ENCODE results near the gene MRPL12.

Gene MRPL12

GRCh38 chr17:81701288-81702071 is 1.7 kb upstream of the MRPL12 start:
- no peak for DNase-seq (ENCODE audit: low read depth)

GRCh38 chr17:81703747-81704654 is 834 bp downstream of the MRPL12 start:
- DNase-seq (ENCODE audit: low read depth), result no peak

DNA sequence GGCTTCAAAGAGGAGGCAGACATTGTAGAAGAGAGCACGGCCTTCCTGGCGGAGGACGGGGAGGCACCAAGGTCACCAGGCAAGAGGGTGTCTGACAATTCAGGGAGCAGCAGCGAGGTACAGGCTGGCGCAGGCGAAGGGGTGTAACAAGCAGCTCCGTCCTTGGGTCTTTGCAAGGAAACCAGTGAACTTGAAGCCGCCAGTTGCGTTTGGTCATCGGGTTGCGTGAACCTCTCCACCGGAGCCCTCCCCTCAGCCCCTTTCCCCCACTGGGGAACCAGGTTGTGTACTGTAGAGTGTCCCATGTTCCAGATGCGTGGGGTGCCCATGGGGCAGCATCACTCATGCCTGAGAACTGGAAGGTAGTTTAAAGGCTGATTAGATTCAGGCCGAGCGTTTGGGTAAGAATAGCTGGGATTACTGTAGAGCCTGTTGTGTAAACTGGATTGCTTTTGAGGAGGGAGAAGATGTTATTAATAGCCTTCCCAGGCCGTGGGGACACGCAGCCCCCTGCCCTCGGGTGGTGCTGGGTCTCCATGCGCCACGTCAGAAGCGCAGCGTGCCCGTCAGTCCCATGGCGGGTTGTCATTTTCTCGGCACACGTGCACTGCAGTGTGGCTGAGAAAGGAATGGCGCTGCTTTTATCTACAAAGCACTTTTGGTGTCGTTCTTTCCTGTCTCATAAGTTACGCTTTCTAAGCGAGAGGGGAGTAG is 2.5 kb downstream of the MRPL12 start:
- no peak for DNase-seq (ENCODE audit: low read depth)

GRCh38 chr17:81706232-81706611 is 3.1 kb downstream of the MRPL12 start:
- no peak for DNase-seq (ENCODE audit: low read depth)

DNA sequence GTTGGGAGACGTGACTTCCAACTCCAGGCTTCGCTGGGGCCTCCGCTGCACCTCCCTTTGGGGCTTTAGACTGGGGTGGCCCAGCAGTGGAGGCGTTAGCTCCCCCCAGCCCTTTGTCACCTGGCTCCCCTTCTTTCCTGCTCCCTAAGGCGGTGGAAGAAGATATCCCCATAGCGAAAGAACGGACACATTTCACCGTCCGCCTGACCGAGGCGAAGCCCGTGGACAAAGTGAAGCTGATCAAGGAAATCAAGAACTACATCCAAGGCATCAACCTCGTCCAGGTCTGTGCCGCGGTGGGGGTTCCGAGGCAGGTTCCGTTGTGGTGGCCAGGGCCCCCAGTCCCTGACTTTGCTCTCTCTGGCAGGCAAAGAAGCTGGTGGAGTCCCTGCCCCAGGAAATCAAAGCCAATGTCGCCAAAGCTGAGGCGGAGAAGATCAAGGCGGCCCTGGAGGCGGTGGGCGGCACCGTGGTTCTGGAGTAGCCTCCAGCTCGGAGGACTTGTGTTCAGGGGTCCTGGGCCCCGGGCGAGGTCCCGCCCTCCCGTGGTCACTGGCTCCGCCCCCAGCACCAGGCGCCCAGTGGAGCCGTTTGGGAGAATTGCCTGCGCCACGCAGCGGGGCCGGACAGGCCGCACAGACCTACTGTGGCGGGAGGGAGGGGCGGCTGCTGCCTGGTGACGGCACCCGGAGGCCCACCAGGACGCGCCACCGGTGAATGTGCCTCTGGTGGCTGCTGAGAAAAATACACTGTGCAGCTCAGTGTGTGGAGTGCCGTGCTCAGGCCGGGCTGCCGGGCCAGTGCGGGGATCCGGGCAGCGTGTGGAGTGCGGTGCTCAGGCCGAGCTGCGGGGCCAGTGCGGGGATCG is 3.8 kb downstream of the MRPL12 start:
- DNase-seq (ENCODE audit: low read depth), result no peak

DNA sequence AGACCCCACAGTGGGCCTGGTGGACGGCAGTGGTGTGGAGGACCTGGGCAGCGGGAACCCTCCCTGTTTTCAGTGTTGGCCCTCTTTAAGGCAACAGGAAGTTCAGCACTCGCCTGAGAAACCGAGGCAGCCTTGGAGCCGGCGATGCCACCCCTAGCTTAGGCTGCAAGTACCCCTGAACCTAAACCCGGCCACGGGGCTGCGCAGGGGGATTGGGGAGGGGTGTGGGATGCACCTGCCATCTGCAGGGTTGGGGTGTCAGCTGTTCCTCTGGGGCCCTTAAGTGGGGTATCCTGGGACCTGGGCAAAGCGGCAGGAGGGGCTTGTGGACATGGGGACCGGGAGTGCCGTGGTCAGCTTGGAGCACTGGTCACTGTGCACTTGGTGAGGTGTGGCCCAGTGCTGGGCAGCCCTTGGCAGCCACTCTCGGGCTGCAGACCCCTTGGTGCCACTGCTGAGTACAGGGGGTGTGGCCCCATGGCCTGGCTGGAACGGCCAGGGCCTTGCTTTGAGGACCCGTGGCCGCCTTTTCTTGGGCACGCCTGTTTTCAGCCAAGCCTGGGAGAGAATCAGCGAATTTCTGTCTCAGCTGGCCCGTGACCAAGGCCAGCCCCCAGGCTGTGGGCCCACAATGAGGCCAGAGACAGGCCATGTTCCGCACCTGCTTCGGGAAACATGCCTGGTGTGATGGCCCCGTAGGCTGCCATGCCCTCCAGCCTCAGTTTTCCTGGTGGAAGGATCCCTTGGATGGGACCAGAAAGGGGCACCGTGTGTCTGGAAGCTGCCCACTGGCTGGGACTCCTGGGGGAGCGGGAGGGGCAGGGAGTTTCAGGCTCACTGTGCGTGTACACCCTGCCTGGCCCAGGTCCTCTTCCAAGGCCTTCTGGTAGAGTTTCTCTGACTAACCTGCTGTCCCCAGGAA is 4.8 kb downstream of the MRPL12 start:
- DNase-seq (ENCODE audit: low read depth), result no peak

- DNase-seq (ENCODE audit: low read depth), result no peak
Observed at GRCh38 chr17:81708739-81709185, 5.6 kb downstream of the MRPL12 start.

DNA sequence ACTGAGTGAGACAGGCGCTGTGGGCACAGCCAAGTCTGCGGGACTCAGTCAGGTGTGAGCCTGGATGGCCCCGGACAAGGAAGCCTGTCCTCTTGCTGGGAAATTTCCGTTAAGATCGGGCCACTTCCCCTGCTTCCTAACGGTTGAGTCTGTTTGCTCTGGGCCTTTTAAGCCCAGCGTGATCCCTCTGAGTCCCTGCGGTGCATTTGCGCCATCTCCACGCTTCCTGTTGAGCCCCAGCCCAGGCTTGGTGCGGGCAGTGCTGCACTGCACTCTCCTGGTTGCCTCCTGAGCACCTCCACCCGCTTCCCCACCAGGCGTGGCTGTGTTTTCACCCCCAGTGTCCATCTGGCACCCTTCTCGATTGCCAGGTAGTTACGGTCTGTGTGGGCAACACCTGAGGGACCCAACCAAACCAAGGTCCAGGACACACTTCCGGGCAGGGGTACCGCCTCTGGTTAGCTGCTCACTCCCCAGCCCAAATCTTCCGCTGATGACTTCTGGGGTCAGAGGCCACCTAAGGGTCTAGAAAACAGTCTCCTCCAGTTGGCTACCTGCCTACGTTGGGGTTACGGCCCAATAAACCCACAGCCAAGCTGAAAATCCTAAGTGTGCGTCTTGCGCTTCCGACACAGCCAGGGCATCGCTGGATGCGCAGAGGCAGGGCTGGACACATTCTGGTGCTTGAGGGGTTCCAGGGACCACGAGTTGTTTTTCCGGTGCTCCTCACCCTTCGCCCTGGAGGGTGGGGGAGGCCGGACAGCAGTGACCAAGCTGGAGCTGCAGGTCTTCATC is 7.5 kb downstream of the MRPL12 start:
- no peak for DNase-seq (ENCODE audit: low read depth)

DNA sequence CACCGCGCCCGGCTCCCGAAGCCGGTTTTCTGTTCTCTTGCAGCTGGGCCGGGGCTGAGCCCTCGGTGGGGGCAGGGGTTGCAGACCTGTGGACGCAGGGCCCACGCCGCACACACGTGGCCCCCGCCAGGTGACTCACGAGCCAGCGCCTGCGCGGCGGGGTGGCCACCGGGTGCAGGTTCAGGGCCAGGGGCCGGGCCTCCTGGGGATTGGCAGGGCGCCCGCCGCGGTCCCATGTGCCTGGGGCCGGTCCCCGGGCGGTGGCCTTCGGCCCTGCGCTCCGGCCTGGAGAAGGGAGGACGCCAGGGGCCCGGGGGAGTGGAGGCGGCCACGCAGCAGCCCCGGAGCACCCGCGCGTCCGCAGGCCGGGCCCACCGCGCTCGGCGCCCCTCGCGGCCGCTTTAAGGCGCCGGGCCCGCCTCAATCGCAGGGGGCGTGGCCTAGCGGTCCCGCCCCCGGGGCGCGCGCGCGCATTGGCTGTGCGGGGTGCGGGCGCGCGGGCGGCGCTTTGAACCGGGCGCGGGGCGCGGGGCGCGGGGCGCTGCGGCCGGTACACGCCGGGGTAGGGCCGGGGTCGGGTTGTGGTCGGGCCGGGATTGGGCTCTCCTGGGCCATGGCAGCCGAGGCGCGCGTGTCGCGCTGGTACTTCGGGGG is 8.8 kb downstream of the MRPL12 start, which contains the start of gene SLC25A10:
SLC25A10 (plus strand) TSS at position 471 of the 654 bp plus-strand sequence; CDS start at position 614, 143 bp downstream.
- DNase-seq (ENCODE audit: low read depth), result peak; percentile 46

- DNase-seq (ENCODE audit: low read depth), result no peak
Observed at GRCh38 chr17:81712468-81713003, 9.4 kb downstream of the MRPL12 start.

DNA sequence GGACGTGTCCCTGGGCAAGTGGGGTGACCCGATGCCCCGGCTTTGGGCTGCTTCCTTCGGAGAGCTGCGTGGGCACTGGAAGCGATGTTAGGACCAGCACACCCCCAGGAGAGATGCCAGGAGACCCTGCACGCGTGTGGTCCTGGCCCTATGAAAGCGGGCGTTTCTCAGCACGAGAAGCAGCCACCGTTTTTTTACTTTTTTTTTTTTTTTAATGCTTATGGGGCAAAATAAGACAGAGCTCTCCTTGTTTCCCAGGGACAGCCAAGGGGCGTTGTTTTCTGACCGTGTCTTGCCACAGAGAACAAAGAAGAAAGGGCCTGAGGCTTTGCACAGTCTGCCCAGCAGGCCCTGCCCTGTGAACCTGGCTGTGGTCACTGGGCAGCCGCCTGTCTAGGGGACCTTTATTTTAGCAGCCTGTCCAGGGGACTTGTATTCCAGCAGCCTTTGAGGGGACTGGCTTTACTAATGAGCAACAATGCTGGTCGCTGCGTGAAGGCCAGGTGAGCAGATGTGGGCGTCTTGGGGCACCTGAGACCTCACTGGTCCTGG is 9.9 kb downstream of the MRPL12 start:
- DNase-seq (ENCODE audit: low read depth), result no peak

GRCh38 chr17:81713556-81714411 is 10.6 kb downstream of the MRPL12 start:
- no peak for DNase-seq (ENCODE audit: low read depth)

GRCh38 chr17:81714412-81715106 is 11.4 kb downstream of the MRPL12 start:
- DNase-seq (ENCODE audit: low read depth), result no peak

GRCh38 chr17:81715107-81715871 is 12.1 kb downstream of the MRPL12 start:
- no peak for DNase-seq (ENCODE audit: low read depth)

DNA sequence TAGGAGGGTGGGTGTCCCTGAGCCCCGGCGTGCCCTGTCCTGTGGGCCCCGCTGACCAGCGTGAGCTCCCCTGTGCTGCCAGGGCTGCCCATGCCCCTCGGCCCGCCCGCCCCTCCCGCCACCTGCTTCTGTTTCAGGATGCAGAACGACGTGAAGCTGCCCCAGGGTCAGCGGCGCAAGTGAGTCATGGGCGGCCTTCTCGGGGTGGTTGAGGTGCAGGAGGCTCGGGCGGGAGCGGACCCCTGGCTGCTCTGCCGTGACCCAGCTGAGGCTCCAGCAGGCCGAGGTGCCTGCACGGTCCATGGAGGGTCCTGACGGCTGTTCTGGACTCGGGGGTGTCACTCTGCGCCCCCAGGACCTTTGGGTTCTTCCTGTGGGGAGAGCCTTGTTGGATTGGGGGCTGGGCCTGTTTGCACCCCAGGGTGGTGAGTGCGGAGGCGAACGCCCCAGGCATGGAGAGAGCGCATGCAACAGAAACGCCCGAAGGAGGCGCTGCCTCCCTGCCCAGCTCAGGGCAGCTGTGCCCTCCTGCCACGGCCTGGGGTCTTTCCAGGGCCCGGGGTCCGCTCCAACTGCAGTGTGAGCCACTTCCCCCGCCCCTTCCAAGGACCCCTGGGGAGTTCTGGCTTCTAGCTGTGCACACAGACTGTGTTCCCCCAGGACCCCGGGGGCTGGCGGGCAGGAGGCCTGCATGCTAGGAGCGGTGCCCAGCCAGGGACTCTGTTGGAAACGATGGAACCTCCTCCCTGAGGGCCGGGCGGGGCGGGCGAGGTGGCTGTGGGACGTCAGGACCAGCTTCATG is 12.9 kb downstream of the MRPL12 start:
- no peak for DNase-seq (ENCODE audit: low read depth)
